ENCODE measurements around the gene NHEJ1.

Gene NHEJ1

GRCh38 chr2:219158025-219158424 lies 2.6 kb downstream of the NHEJ1 start:
- no peak for TF ChIP-seq CTCF (IDR thresholded peaks at IDR 0.05)
- no peaks in the 10 kb centered on the region for H3K36me3 ChIP-seq (ENCODE audit: control insufficient read depth, insufficient read depth, low read length)
- H3K27ac ChIP-seq = no peak overlapping the region
- no peak overlapping the region for H3K4me3 ChIP-seq (ENCODE audit: low read depth, low read length)
- no peaks in the 10 kb centered on the region for H3K27me3 ChIP-seq (ENCODE audit: control insufficient read depth, insufficient read depth, low read length)
- H3K9ac ChIP-seq = no peak overlapping the region
- H3K4me2 ChIP-seq (ENCODE audit: low read length) = no peak overlapping the region
- peaks cover 5% of the 10 kb centered on the region for H3K4me1 ChIP-seq
- H3K9me3 ChIP-seq (ENCODE audit: control insufficient read depth, low read length) = no peaks in the 10 kb centered on the region
- no peaks in the 10 kb centered on the region for H3K79me2 ChIP-seq
- H2AFZ ChIP-seq = no peak overlapping the region

GRCh38 chr2:219157396-219157795 lies 3.2 kb downstream of the NHEJ1 start:
- TF ChIP-seq CTCF (IDR thresholded peaks at IDR 0.05) = no peak
- no peak overlapping the region for H3K4me2 ChIP-seq (ENCODE audit: low read length)
- peaks cover 5% of the 10 kb centered on the region for H3K4me1 ChIP-seq
- H3K36me3 ChIP-seq (ENCODE audit: control insufficient read depth, insufficient read depth, low read length) = no peaks in the 10 kb centered on the region
- H3K79me2 ChIP-seq = no peaks in the 10 kb centered on the region
- H3K9ac ChIP-seq = no peak overlapping the region
- no peaks in the 10 kb centered on the region for H3K27me3 ChIP-seq (ENCODE audit: control insufficient read depth, insufficient read depth, low read length)
- H2AFZ ChIP-seq = no peak overlapping the region
- no peak overlapping the region for H3K4me3 ChIP-seq (ENCODE audit: low read depth, low read length)
- H3K27ac ChIP-seq = no peak overlapping the region
- H3K9me3 ChIP-seq (ENCODE audit: control insufficient read depth, low read length) = no peaks in the 10 kb centered on the region

GRCh38 chr2:219155054-219155644 lies 5.5 kb downstream of the NHEJ1 start:
- Histone ChIP-seq H3K4me3 (ENCODE audit: low read depth, low read length) (no peak overlapping the region), H2AFZ (no peak overlapping the region), H3K27ac (no peak overlapping the region), H3K27me3 (ENCODE audit: control insufficient read depth, insufficient read depth, low read length) (no peaks in the 10 kb centered on the region), H3K9me3 (ENCODE audit: control insufficient read depth, low read length) (no peaks in the 10 kb centered on the region), H3K36me3 (ENCODE audit: control insufficient read depth, insufficient read depth, low read length) (no peaks in the 10 kb centered on the region), H3K4me1 (peaks cover 2% of the 10 kb centered on the region), H3K9ac (no peak overlapping the region), H3K79me2 (no peaks in the 10 kb centered on the region), H3K4me2 (ENCODE audit: low read length) (no peak overlapping the region)
- peak; percentile 67 for TF ChIP-seq CTCF (IDR thresholded peaks at IDR 0.05)

DNA sequence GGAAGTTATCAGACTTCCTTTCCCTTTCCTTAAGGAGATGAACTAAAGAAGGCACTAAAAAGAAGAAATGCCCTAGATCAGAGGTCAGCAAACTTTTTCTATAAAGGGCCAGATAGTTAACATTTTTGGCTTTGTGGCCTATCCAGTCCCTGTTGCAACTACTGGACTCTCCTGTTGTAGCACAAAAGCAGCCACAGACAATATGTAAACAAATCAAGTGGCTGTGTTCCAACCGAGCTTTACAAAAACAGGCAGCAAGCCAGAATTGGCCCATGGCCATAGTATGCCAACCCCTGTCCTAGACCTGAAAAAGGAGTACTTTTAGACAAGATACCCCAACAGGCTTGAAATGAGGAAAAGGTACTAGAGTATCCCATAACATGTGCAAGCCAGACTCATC lies 10.9 kb downstream of the NHEJ1 start:
- no peak overlapping the region for H3K9ac ChIP-seq
- no peak for TF ChIP-seq CTCF (IDR thresholded peaks at IDR 0.05)
- no peaks in the 10 kb centered on the region for H3K27me3 ChIP-seq (ENCODE audit: control insufficient read depth, insufficient read depth, low read length)
- H3K36me3 ChIP-seq (ENCODE audit: control insufficient read depth, insufficient read depth, low read length) = no peaks in the 10 kb centered on the region
- no peak overlapping the region for H3K27ac ChIP-seq
- H3K4me3 ChIP-seq (ENCODE audit: low read depth, low read length) = no peak overlapping the region
- H3K4me1 ChIP-seq = no peaks in the 10 kb centered on the region
- H3K4me2 ChIP-seq (ENCODE audit: low read length) = no peak overlapping the region
- no peaks in the 10 kb centered on the region for H3K9me3 ChIP-seq (ENCODE audit: control insufficient read depth, low read length)
- no peak overlapping the region for H2AFZ ChIP-seq
- no peaks in the 10 kb centered on the region for H3K79me2 ChIP-seq

DNA sequence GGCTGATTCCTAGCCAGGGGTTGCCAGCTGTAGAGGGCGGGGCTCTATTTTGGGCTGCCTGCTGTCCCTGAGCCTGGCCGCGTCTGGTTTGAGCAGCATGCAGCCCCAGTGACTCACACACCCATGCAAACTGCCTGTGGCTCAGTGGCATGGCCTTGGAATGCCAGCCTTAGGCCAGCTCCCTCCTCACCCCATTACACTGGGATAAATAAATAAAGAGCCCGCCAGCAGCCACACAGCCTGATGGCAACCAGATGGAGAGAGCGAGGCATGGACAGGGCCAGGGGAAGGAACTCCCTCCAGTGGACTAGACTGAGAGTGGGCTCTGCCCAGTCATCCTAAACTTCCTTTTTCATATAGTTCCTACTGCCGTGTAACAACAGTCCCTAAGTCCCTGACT lies 18.3 kb downstream of the NHEJ1 start:
- H3K9ac ChIP-seq = no peak overlapping the region
- TF ChIP-seq CTCF (IDR thresholded peaks at IDR 0.05) = no peak
- H3K79me2 ChIP-seq = no peaks in the 10 kb centered on the region
- H2AFZ ChIP-seq = no peak overlapping the region
- H3K36me3 ChIP-seq (ENCODE audit: control insufficient read depth, insufficient read depth, low read length) = no peaks in the 10 kb centered on the region
- no peaks in the 10 kb centered on the region for H3K27me3 ChIP-seq (ENCODE audit: control insufficient read depth, insufficient read depth, low read length)
- H3K27ac ChIP-seq = no peak overlapping the region
- no peaks in the 10 kb centered on the region for H3K4me1 ChIP-seq
- no peaks in the 10 kb centered on the region for H3K9me3 ChIP-seq (ENCODE audit: control insufficient read depth, low read length)
- H3K4me3 ChIP-seq (ENCODE audit: low read depth, low read length) = no peak overlapping the region
- no peak overlapping the region for H3K4me2 ChIP-seq (ENCODE audit: low read length)
